GM12878 (cell line): ENCODE measurements around the gene CFAP20. TPM values are rescaled to one million over a fixed set of nuclear protein-coding genes. Genes with fewer than 3 reads are reported as not detected.

Experiments
- CTCF ChIP-seq, 3 experiments: IDR thresholded peaks in 2 of 3; conservative IDR thresholded peaks in 1 of 3; 2 replicates each; pipeline ENCODE4 v1.5.1; 2011; ENCODE audit warnings: low read depth in 3 of 3, low read length in 3 of 3, mild to moderate bottlenecking in 3 of 3, control low read depth in 2 of 3, moderate library complexity in 2 of 3, inconsistent platforms in 1 of 3, mixed read lengths in 1 of 3; ENCODE audit not compliant: control insufficient read depth in 2 of 3, insufficient read depth in 1 of 3; ENCODE audit errors: extremely low read depth in 1 of 3
- CUX1 ChIP-seq: IDR thresholded peaks from 2 replicates; pipeline ENCODE4 v1.6.1; 2012; ENCODE audit warnings: improper control_type of control experiment, low read depth, low read length; ENCODE audit not compliant: insufficient replicate concordance
- HDAC6 ChIP-seq: fragments of 200-600 bp; sonication (generic); IDR thresholded peaks from one replicate; pipeline ENCODE4 v1.8.0; 2017; ENCODE audit warnings: antibody characterized with exemption; ENCODE audit not compliant: unreplicated experiment
- IKZF1 ChIP-seq: fragments of 450-650 bp; conservative IDR thresholded peaks from 2 replicates; pipeline ENCODE4 v1.6.1; 2017; ENCODE audit warnings: antibody characterized with exemption, mild to moderate bottlenecking
- MEF2B ChIP-seq: fragments of 450-650 bp; IDR thresholded peaks from 2 replicates; pipeline ENCODE4 v1.6.1; 2018; ENCODE audit warnings: mild to moderate bottlenecking, moderate library complexity; ENCODE audit not compliant: partially characterized antibody, poor library complexity, severe bottlenecking
- MTA2 ChIP-seq: fragments of 450-650 bp; IDR thresholded peaks from 2 replicates; pipeline ENCODE4 v1.6.1; 2016; ENCODE audit warnings: low read depth, mild to moderate bottlenecking, moderate library complexity
- MTA3 ChIP-seq: IDR thresholded peaks from 2 replicates; pipeline ENCODE4 v1.6.1; 2012; ENCODE audit warnings: low read length, inconsistent platforms, borderline replicate concordance
- NBN ChIP-seq: fragments of 450-650 bp; IDR thresholded peaks from 2 replicates; pipeline ENCODE4 v1.6.1; 2016
- NR2F1 ChIP-seq: fragments of 450-650 bp; conservative IDR thresholded peaks from 2 replicates; pipeline ENCODE4 v1.6.1; 2017; ENCODE audit warnings: mild to moderate bottlenecking
- PBX3 ChIP-seq: IDR thresholded peaks from 2 replicates; pipeline ENCODE4 v1.6.1; 2011; ENCODE audit warnings: mild to moderate bottlenecking, low read depth, low read length, moderate library complexity; ENCODE audit not compliant: insufficient replicate concordance
- PKNOX1 ChIP-seq: fragments of 450-650 bp; IDR thresholded peaks from 2 replicates; pipeline ENCODE4 v1.6.1; 2016; ENCODE audit warnings: mild to moderate bottlenecking
- SP1 ChIP-seq: IDR thresholded peaks from one replicate; pipeline ENCODE4 v1.6.1; 2011; ENCODE audit warnings: low read depth, low read length
- TCF12 ChIP-seq: IDR thresholded peaks from 2 replicates; pipeline ENCODE4 v1.6.1; 2011; ENCODE audit warnings: low read depth, mild to moderate bottlenecking, low read length
- YBX1 ChIP-seq: fragments of 450-650 bp; IDR thresholded peaks from 2 replicates; pipeline ENCODE4 v1.6.1; 2016; ENCODE audit warnings: antibody characterized with exemption
- ZBTB40 ChIP-seq: fragments of 450-650 bp; IDR thresholded peaks from 2 replicates; pipeline ENCODE4 v1.6.1; 2016; ENCODE audit warnings: mild to moderate bottlenecking, moderate library complexity, borderline replicate concordance
- polyA plus RNA-seq, 11 experiments: library from polyadenylated mRNA; depleted of rRNA in 4 of 11; unstranded in 6 of 11; stranded (reverse) in 5 of 11; fragments of >200 nt; fragmentation: Nextera tagmentation in 4 of 11; fragmentation: Illumina TruSeq in 1 of 11; extraction: Ambion mirVana in 4 of 11; extraction: Trizol in 1 of 11; gene quantifications; 1 replicate in 1 of 11; 2 replicates in 10 of 11; pipeline versions ENCODE4 v1.2.1 to v1.2.3, GENCODE V29; 2011 to 2016; ENCODE audit warnings: inconsistent platforms in 2 of 11, missing spikeins in 2 of 11, low read depth in 1 of 11
- total RNA-seq, 4 experiments: library from RNA; depleted of rRNA in 3 of 4; stranded (reverse); fragments of >200 nt in 3 of 4; fragmentation: Illumina TruSeq in 1 of 4; extraction: Trizol in 1 of 4; gene quantifications; 2 replicates each; pipeline versions ENCODE4 v1.2.1 to v1.2.3, GENCODE V29; 2013 to 2021

The CFAP20 gene
- total and polyA plus RNA-seq, 10 of the 15 experiments (the other 5 are each of a cell fraction or from before 2014, with no cell fraction given): 10.9 to 61.7 (median 46.2) TPM

GRCh38 chr16:58102665-58103392 is 26.4 kb downstream of the CFAP20 start (continued):
- peak; percentile 95 for TF ChIP-seq YBX1
- no peak for TF ChIP-seq ZBTB40
- TF ChIP-seq CUX1: peak; percentile 94
- peak; percentile 73; the same call in 1 of the 2 replicates for TF ChIP-seq TCF12
- TF ChIP-seq NR2F1: peak; percentile 54
- no peak for TF ChIP-seq CTCF (IDR thresholded peaks at IDR 0.05 in 2 of 3, conservative IDR thresholded peaks at IDR 0.05 in 1 of 3; ENCODE audit: control insufficient read depth in 2 of 3, extremely low read depth in 1 of 3, insufficient read depth in 1 of 3, low read depth in 3 of 3, low read length in 3 of 3)
- peak; percentile 14; the same call in 1 of the 2 replicates for TF ChIP-seq IKZF1
- TF ChIP-seq HDAC6: no peak
- TF ChIP-seq MEF2B: peak; percentile 100
- TF ChIP-seq NBN: peak; percentile 45; the same call in 1 of the 2 replicates
- TF ChIP-seq SP1: no peak
- no peak for TF ChIP-seq MTA3
- TF ChIP-seq PKNOX1: peak; percentile 92
- TF ChIP-seq PBX3: peak; percentile 75
- 0 out of 2 replicates have a peak, but pooled peaks have one; percentile 17 for TF ChIP-seq MTA2
